H1 (cell line): ENCODE measurements around the gene COMMD7. TPM values are rescaled to one million over a fixed set of nuclear protein-coding genes. Genes with fewer than 3 reads are reported as not detected.

Experiments used
- ATF3 ChIP-seq: IDR thresholded peaks from 2 replicates; pipeline ENCODE4 v1.6.1; 2011; ENCODE audit warnings: low read depth, mild to moderate bottlenecking, low read length; ENCODE audit not compliant: insufficient read depth
- CEBPB ChIP-seq: IDR thresholded peaks from 2 replicates; pipeline ENCODE4 v1.6.1; 2012; ENCODE audit warnings: low read depth, low read length
- CREB1 ChIP-seq: IDR thresholded peaks from 2 replicates; pipeline ENCODE4 v1.6.1; 2012; ENCODE audit warnings: inconsistent platforms
- CTCF ChIP-seq, 3 experiments: IDR thresholded peaks; 1 replicate in 2 of 3; 2 replicates in 1 of 3; pipeline versions ENCODE4 v1.5.1 to v1.6.1; 2011; ENCODE audit warnings: low read length in 3 of 3, mild to moderate bottlenecking in 3 of 3, inconsistent platforms in 2 of 3, low read depth in 1 of 3, moderate library complexity in 1 of 3; ENCODE audit not compliant: insufficient read depth in 1 of 3; ENCODE audit errors: control extremely low read depth in 1 of 3
- POLR2AphosphoS5 ChIP-seq: IDR thresholded peaks from 2 replicates; pipeline ENCODE4 v1.6.1; 2011; ENCODE audit warnings: low read depth, low read length
- RAD21 ChIP-seq, 2 experiments: IDR thresholded peaks in 1 of 2; conservative IDR thresholded peaks in 1 of 2; 2 replicates each; pipeline ENCODE4 v1.6.1; 2011; ENCODE audit warnings: low read depth in 2 of 2, low read length in 2 of 2, improper control_type of control experiment in 1 of 2, inconsistent platforms in 1 of 2, mild to moderate bottlenecking in 1 of 2, moderate library complexity in 1 of 2
- RBBP5 ChIP-seq: IDR thresholded peaks from 2 replicates; pipeline ENCODE4 v1.7.1; 2012; ENCODE audit warnings: low read depth, mild to moderate bottlenecking, inconsistent platforms, low read length, moderate library complexity, borderline replicate concordance
- SIN3A ChIP-seq, 2 experiments: IDR thresholded peaks in 1 of 2; conservative IDR thresholded peaks in 1 of 2; 2 replicates each; pipeline ENCODE4 v1.6.1; 2011 to 2012; ENCODE audit warnings: low read length in 2 of 2, improper control_type of control experiment in 1 of 2, low read depth in 1 of 2, mild to moderate bottlenecking in 1 of 2
- SIX5 ChIP-seq: IDR thresholded peaks from 2 replicates; pipeline ENCODE4 v1.6.1; 2011; ENCODE audit warnings: mild to moderate bottlenecking, low read depth, low read length
- TBP ChIP-seq: IDR thresholded peaks from 2 replicates; pipeline ENCODE4 v1.6.1; 2011; ENCODE audit warnings: low read depth, low read length, improper control_type of control experiment
- TCF12 ChIP-seq: IDR thresholded peaks from 2 replicates; pipeline ENCODE4 v1.6.1; 2011; ENCODE audit warnings: low read depth, mild to moderate bottlenecking, low read length
- polyA plus RNA-seq, 7 experiments: library from polyadenylated mRNA; depleted of rRNA in 3 of 7; stranded (reverse) in 5 of 7; unstranded in 2 of 7; fragments of >200 nt in 5 of 7; fragments of 200-250 nt in 2 of 7; gene quantifications; 1 replicate in 5 of 7; 2 replicates in 1 of 7; 4 replicates in 1 of 7; pipeline versions ENCODE4 v1.2.1 to v1.2.3, GENCODE V29; 2011 to 2013; ENCODE audit warnings: missing spikeins in 2 of 7, mixed read lengths in 2 of 7
- total RNA-seq: library from RNA; stranded (reverse); fragmentation: NEBNext Ultra II Directional; extraction: Animal tissue kit (Norgen Biotek cat#: 25700); gene quantifications from 2 replicates; pipeline ENCODE4 v1.2.1, GENCODE V29; 2021
- TF ChIP-seq, protein P1 (sequence below): IDR thresholded peaks from 2 replicates; pipeline ENCODE4 v1.6.1; 2012; ENCODE audit warnings: inconsistent platforms

Gene COMMD7
- total and polyA plus RNA-seq, 2 of the 8 experiments (the other 6 are each of a cell fraction or from before 2014, with no cell fraction given), result 39.4 to 48.9 TPM

DNA sequence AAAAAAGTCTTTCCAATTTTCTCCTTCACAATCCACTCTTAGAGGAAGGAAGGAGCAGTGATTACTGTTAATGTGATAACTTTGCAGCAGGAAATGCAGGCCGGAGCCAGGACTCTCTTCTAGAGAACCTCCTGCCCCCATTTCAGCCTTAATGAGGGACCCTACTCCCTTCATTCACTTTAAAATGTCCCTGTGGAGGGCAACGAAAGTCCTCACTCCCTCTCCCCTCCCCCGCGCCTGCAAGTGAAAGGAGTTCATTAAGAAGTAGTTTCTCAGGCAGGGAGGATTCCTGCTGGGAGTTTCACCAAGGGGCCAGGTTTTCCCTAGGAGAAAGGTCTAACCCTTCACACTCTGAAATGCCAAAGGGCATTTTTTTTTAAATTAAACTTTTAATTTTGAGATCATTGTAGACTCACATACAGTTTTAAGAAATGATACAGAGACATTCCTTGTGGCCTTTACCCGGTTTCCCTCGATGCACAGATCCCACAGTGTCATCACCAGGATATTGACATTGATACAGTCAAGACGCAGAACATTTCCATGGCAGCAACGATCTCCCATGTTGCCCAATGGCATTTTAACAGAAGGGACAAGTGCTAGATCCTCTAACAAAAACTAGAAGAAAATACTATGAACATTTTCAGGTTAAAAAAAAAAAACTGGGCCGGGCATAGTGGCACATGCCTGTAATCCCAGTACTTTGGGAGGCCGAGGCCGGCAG lies 6.8 kb upstream of the COMMD7 start (continued):
- no peak for TF ChIP-seq CTCF (IDR thresholded peaks at IDR 0.05; ENCODE audit: control extremely low read depth in 1 of 3, insufficient read depth in 1 of 3, low read depth in 1 of 3, low read length in 3 of 3)
- peak; percentile 72; the same call in 1 of the 2 replicates for TF ChIP-seq TBP
- TF ChIP-seq, protein P1, sequence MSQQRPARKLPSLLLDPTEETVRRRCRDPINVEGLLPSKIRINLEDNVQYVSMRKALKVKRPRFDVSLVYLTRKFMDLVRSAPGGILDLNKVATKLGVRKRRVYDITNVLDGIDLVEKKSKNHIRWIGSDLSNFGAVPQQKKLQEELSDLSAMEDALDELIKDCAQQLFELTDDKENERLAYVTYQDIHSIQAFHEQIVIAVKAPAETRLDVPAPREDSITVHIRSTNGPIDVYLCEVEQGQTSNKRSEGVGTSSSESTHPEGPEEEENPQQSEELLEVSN, result no peak
- no peak for TF ChIP-seq SIX5
- TF ChIP-seq ATF3, result no peak
- TF ChIP-seq RBBP5, result peak; percentile 50; the same call in 1 of the 2 replicates
- TF ChIP-seq CREB1, result no peak
- TF ChIP-seq CEBPB, result peak; percentile 11; the same call in 1 of the 2 replicates
- TF ChIP-seq RAD21 (IDR thresholded peaks at IDR 0.05 in 1 of 2, conservative IDR thresholded peaks at IDR 0.05 in 1 of 2; ENCODE audit: low read depth in 2 of 2, low read length in 2 of 2), result peak in 1 of 2 experiments; percentile 25; a peak in 1 of 4 replicates
- 0 out of 4 replicates have a peak, but pooled peaks of 1 of the 2 experiments have one; percentile 25 for TF ChIP-seq SIN3A (conservative IDR thresholded peaks at IDR 0.05 in 1 of 2, IDR thresholded peaks at IDR 0.05 in 1 of 2; ENCODE audit: low read depth in 1 of 2, low read length in 2 of 2)
- peak; percentile 71; the same call in 1 of the 2 replicates for TF ChIP-seq POLR2AphosphoS5
- TF ChIP-seq TCF12, result 0 out of 2 replicates have a peak, but pooled peaks have one; percentile 51
